SK-N-SH (cell line): ENCODE data around the gene OTUB1.

ENCODE experiments used
- POLR2AphosphoS5 ChIP-seq: IDR thresholded peaks from 2 replicates; pipeline ENCODE4 v1.6.1; 2012; ENCODE audit warnings: low read depth, low read length
- RAD21 ChIP-seq: IDR thresholded peaks from 2 replicates; pipeline ENCODE4 v1.6.1; 2012; ENCODE audit warnings: mild to moderate bottlenecking, low read length
- RFX5 ChIP-seq: IDR thresholded peaks from 2 replicates; pipeline ENCODE4 v1.6.1; 2012; ENCODE audit warnings: mild to moderate bottlenecking, improper control_type of control experiment, low read length
- TAF1 ChIP-seq: IDR thresholded peaks from 2 replicates; pipeline ENCODE4 v1.6.1; 2012; ENCODE audit warnings: low read depth, mild to moderate bottlenecking, low read length, moderate library complexity, borderline replicate concordance
- TF ChIP-seq, protein P1 (sequence below): fragments of 200-600 bp; sonication (generic); IDR thresholded peaks from 2 replicates; pipeline ENCODE4 v1.6.1; 2017; ENCODE audit warnings: antibody characterized with exemption, mild to moderate bottlenecking, moderate library complexity

- TF ChIP-seq, protein P1, sequence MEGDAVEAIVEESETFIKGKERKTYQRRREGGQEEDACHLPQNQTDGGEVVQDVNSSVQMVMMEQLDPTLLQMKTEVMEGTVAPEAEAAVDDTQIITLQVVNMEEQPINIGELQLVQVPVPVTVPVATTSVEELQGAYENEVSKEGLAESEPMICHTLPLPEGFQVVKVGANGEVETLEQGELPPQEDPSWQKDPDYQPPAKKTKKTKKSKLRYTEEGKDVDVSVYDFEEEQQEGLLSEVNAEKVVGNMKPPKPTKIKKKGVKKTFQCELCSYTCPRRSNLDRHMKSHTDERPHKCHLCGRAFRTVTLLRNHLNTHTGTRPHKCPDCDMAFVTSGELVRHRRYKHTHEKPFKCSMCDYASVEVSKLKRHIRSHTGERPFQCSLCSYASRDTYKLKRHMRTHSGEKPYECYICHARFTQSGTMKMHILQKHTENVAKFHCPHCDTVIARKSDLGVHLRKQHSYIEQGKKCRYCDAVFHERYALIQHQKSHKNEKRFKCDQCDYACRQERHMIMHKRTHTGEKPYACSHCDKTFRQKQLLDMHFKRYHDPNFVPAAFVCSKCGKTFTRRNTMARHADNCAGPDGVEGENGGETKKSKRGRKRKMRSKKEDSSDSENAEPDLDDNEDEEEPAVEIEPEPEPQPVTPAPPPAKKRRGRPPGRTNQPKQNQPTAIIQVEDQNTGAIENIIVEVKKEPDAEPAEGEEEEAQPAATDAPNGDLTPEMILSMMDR: no peak
- TF ChIP-seq TAF1 (no peak), RAD21 (no peak), RFX5 (no peak), POLR2AphosphoS5 (no peak)
These were observed 56.1 kb downstream of the OTUB1 start for GRCh38 chr11:64042301-64042700.
